ENCODE measurements around the gene RNASEH2A. TPM values are rescaled to one million over a fixed set of nuclear protein-coding genes. Genes with fewer than 3 reads are reported as not detected.
A peak's percentile ranks its signal among the peaks of the same experiment; 100 is the strongest.
"Not testable (repeated sequence)": the region's sequence is repeated elsewhere in the genome, so short reads cannot be mapped to it uniquely, and the experiment has no call there.

Gene RNASEH2A
- total RNA-seq, 4 donors from 2014 or later: 2.7 to 17.5 (median 4.0) TPM; not detected in 1

- Histone ChIP-seq H3K4me1 (peaks cover 0 to 21% (median 20%) of the 10 kb centered on the region in 4 donors), H3K27me3 (peaks cover 85% of the 10 kb centered on the region), H3K27ac (no peak overlapping the region), H3K36me3 (no peaks in the 10 kb centered on the region), H3K4me3 (no peak overlapping the region), H3K9me3 (no peaks in the 10 kb centered on the region)
- in situ Hi-C loops (cut with MboI; ENCODE audit: low pct_ligation_motif_present in 1 of 4, low pct_unique_long_range_greater_than_20kb in 1 of 4, low sequenced_read_pairs in 3 of 4) (loop anchor here in 3 of 4 donors (10.0 kb wide), 2 partner anchors 79 to 89 kb away; partner anchors contain the start of gene BEST2 (in 1 of the 3)), intact Hi-C loops (cut with DNase I; ENCODE audit: low total_unique reads) (loop anchor here (5.0 kb wide), 1 partner anchor 77 kb away; no protein-coding TSS in a partner anchor)
- WGBS, 2 donors (ENCODE audit: low coverage in 1 of 2): 67 to 76% methylated on average over 1 to 3 of the region's 3 CpGs
- no peak for DNase-seq
- TF ChIP-seq POLR2A (IDR thresholded peaks at IDR 0.05): no peak
- no peak for TF ChIP-seq CTCF (IDR thresholded peaks at IDR 0.05)
- TF ChIP-seq EP300 (IDR thresholded peaks at IDR 0.05; ENCODE audit: low read depth): no peak
- TF ChIP-seq POLR2AphosphoS5 (IDR thresholded peaks at IDR 0.05): no peak
Measured at GRCh38 chr19:12843999-12844732, 37.8 kb downstream of the RNASEH2A start.

DNA sequence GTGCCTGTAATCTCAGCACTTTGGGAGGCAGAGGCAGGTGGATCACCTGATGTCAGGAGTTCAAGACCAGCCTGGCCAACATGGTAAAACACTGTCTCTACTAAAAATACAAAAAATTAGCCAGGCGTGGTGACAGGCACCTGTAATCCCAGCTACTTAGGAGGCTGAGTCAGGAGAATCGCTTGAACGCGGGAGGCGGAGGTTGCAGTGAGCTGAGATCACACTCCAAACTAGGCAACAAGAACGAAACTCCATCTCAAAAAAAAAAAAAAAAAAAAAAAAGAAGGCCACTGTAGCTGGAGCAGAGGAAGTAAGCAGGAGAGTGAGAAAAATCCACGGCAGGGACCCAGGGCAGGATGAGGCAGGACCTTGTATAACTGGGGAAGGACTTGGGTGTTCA is 40.2 kb downstream of the RNASEH2A start:
- 20 to 81% methylated on average over 1 to 7 of the region's 7 CpGs for WGBS, 2 donors (ENCODE audit: low coverage in 1 of 2)
- H3K4me1 ChIP-seq: peaks cover 0 to 12% (median 9%) of the 10 kb centered on the region in 4 donors
- in situ Hi-C loops (cut with MboI; ENCODE audit: low pct_ligation_motif_present in 1 of 4, low pct_unique_long_range_greater_than_20kb in 1 of 4, low sequenced_read_pairs in 3 of 4): loop anchor here (5.0 to 10.0 kb wide), 3 partner anchors 82 to 92 kb away; partner anchors contain the start of gene BEST2 (in 1 of the 4)
- H3K27me3 ChIP-seq: peaks cover 68% of the 10 kb centered on the region
- H3K36me3 ChIP-seq; DNase-seq; H3K27ac ChIP-seq; H3K4me3 ChIP-seq; intact Hi-C loops (cut with DNase I; ENCODE audit: low total_unique reads); H3K9me3 ChIP-seq: not testable (repeated sequence)

GRCh38 chr19:12847159-12848139 is 41.1 kb downstream of the RNASEH2A start:
- WGBS, 2 donors (ENCODE audit: low coverage in 1 of 2): 15% methylated on average over 52 of the region's 69 CpGs; no CpG with 5 or more reads in 1 of the 2 donors
- Histone ChIP-seq H3K27me3 (peaks cover 60% of the 10 kb centered on the region), H3K9me3 (no peaks in the 10 kb centered on the region), H3K4me3 (peak overlapping the region in 1 of 4 donors; percentile 28), H3K27ac (no peak overlapping the region), H3K4me1 (peaks cover 0 to 10% (median 9%) of the 10 kb centered on the region in 4 donors), H3K36me3 (no peaks in the 10 kb centered on the region)
- TF ChIP-seq POLR2A (IDR thresholded peaks at IDR 0.05) (no peak), EP300 (IDR thresholded peaks at IDR 0.05; ENCODE audit: low read depth) (no peak), POLR2AphosphoS5 (IDR thresholded peaks at IDR 0.05) (peak in 1 of 3 donors; percentile 30), CTCF (IDR thresholded peaks at IDR 0.05) (peak; percentile 94 to 100 (median 99))
- intact Hi-C loops (cut with DNase I; ENCODE audit: low total_unique reads) (no loop called here), in situ Hi-C loops (cut with MboI; ENCODE audit: low pct_ligation_motif_present in 1 of 4, low pct_unique_long_range_greater_than_20kb in 1 of 4, low sequenced_read_pairs in 3 of 4) (loop anchor here (5.0 to 10.0 kb wide), 3 partner anchors 83 to 93 kb away; partner anchors contain the start of gene BEST2 (in 1 of the 4))
- DNase-seq: peak; percentile 88

DNA sequence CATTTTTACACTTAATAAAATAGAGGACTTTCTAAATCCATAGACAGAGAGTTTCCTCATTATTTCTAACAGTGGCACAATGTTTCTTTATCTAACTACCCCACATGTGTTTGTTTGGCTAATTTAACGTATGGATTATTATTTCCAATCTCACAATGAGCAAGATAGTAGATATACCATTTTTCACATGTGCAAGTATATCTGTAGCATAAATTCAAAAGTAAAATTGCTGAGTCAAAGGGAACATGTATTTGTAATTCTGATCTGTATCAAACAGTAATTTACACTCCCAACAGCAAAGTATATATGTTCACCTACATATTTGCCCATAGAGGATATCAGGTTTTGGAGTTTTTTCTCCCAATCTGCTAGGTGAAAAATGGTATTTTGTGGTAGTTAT is 50.3 kb downstream of the RNASEH2A start:
- Histone ChIP-seq H3K27me3 (no peaks in the 10 kb centered on the region), H3K4me3 (no peak overlapping the region), H3K27ac (no peak overlapping the region), H3K9me3 (no peaks in the 10 kb centered on the region), H3K36me3 (no peaks in the 10 kb centered on the region), H3K4me1 (no peaks in the 10 kb centered on the region)
- intact Hi-C loops (cut with DNase I; ENCODE audit: low total_unique reads): no loop called here
- no peak for DNase-seq
- in situ Hi-C loops (cut with MboI; ENCODE audit: low pct_ligation_motif_present in 1 of 4, low pct_unique_long_range_greater_than_20kb in 1 of 4, low sequenced_read_pairs in 3 of 4): no loop called here
- TF ChIP-seq CTCF (IDR thresholded peaks at IDR 0.05) (no peak), POLR2A (IDR thresholded peaks at IDR 0.05) (no peak), POLR2AphosphoS5 (IDR thresholded peaks at IDR 0.05) (no peak), EP300 (IDR thresholded peaks at IDR 0.05; ENCODE audit: low read depth) (no peak)
- WGBS, 2 donors (ENCODE audit: low coverage in 1 of 2): 56 to 62% methylated on average over 1 of the region's 1 CpG
